OCI-M2 (cell line): ENCODE measurements around the gene ZNF283.
A peak's percentile ranks its signal among the peaks of the same experiment; 100 is the strongest.

Experiments used
- DNase-seq: peaks from one replicate; lab custom pipeline; 2025; ENCODE audit not compliant: unreplicated experiment; lab: John Stamatoyannopoulos, UW

Gene ZNF283

DNA sequence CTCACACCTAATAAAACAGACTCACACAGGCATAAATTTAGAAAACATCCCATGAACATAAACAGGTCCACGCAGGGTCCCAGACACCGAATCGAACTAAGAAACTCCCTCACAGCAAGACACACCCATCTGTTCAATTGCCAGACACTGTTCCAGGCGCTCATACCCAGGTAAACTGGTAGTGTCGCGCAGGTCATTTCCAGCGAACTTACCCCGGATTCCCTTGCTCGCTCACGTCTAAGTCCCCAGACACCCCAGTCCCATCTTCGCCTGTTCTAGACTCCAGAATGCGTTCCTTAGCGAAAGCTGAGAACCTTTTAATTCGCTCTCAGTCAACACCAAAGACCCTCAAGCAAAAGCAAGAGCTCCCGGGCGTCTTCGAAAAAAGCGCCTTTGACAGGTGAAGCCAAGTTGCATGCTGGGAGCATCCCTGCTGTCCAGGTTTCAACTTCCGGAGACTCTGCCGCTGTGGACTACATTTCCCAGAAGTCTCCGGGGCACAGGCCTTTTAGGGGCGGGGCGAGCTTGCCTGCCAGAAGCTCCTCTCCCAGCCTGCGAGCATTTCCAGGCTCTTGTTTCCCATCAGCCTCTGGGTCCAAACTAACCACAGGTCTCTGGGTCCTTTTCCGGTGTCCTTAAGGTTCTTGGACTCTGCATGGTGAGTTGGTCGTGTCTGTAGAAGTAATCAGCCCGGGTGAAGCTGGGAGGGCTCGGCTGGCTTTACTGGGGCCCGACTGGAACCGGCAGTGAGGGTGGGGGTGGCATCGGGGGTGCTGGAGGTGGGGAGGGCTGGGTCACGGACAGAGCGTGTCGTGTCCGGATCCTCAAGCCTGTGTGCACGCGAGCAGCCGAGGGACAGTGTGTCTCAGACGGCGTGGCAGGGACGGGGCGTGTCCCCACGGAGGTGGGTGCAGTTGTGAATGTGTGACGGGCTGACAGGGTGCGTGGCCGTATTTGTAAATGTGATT lies at the start of gene ZNF283:
ZNF283 (plus strand) TSS at position 535 of the 968 bp plus-strand sequence. CDS start 6,184 bp downstream, outside the sequence.
- DNase-seq, result peak; percentile 69

DNA sequence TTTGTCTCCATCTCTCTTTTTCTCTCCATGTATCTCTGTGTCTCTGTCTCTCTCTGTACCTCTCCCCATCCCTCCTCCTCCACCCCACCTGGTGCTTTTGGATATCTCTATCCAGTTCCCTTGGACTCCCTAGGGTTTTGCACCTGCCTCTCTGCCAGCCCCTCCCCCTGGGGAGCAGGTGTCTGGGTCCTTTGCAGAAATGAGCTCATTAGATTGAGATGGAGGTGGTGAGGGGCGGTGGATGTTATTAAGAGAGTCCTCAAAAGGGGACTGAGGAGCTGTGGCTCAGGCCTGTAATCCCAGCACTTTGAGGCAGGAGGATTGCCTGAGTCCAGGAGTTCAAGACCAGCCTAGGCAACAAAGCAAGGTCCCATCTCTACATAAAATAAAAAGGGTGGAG lies 48.5 kb upstream of the ZNF283 start:
- DNase-seq, result no peak

DNA sequence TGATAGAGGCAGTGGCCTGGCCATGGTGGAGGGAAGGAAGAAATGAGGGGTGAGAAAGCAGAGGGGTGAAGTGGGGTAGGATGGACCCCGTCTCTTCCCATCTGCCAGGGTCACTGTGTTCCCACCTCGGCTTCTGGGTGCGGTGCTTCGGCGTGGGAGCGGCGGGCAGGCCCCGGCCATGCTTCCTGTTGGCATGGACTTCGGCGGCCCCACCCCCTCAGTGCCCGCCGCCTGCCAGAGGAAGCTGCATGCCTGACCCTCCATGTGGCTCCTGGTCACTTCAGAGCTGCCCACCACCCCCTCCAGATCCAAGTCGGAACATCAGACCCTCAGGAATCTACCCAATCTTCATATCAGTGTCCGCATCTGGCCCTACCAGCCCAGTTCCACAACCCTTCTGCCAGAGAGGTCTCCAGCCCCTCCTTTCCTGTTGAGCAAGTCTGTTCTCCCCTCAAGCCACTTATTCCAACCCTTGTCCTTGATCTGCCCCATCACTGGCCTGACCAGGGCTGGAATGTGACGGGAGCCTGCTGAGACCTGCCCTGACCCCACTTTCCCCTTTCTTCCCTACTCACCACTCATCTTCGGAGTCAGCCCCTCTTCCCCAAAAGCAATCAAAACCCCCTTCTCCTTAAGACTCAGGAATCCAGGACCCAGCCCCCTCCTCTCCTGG lies 47.8 kb upstream of the ZNF283 start:
- no peak for DNase-seq

DNA sequence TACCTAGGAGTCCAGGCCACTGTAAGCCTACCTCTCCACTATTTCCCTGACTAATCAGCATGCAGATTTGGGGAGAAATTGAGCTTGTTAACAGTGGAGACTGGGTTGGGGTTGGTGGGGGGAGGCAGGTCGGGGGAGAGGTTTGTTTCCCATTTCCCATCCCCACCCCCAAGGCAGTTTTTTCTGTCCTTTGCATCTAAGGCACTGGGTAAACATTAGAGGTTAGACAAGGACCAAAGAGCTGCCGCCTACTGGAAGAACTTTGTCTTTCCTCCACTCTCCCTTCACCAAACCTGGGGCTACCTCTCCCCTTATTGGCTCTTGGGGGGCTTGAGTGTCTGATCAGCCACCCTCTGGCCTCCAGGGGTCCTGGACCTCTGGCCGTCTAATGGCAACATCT lies 47.3 kb upstream of the ZNF283 start:
- no peak for DNase-seq

DNA sequence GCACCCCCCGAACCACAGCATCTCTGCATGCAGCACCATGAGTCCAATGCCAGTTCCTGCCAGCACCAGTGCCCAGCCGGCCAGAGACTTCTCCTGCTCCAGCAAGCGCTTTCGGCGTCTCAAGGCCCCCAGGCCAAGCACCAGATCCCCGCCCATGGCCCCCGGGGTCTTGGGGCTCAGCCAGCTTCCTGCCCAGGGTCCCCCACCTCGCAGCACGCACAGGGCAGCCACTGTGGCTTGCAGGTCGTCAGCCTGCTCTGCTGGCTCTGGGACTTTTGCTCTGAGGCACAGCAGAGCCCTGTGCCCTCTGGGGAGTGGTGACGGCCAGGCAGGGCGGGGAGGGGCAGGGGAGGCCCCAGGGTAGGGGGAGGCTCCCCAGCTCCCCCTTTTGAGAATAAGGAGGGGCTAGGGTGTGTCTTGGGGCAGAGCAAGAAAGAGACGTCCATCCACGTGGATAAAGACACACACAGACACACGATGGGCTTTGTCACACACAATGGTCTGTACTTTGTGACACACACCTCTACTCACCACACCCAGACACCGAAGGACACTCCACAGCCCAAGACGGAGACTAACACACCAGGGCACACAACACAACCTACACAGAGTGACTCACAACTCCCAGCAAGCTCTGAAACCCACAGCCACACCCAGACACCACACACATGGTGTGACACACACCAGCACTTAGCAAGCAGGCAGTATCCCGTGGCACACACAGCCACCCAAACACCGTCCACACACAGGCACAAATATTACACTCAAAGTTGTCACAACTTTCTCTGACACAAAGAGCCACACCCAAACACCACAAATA lies 46.2 kb upstream of the ZNF283 start, which contains the start of gene KCNN4:
KCNN4 (minus strand) TSS at position 268 of the 820 bp plus-strand sequence; CDS start at position 156, 112 bp downstream.
- DNase-seq, result no peak

DNA sequence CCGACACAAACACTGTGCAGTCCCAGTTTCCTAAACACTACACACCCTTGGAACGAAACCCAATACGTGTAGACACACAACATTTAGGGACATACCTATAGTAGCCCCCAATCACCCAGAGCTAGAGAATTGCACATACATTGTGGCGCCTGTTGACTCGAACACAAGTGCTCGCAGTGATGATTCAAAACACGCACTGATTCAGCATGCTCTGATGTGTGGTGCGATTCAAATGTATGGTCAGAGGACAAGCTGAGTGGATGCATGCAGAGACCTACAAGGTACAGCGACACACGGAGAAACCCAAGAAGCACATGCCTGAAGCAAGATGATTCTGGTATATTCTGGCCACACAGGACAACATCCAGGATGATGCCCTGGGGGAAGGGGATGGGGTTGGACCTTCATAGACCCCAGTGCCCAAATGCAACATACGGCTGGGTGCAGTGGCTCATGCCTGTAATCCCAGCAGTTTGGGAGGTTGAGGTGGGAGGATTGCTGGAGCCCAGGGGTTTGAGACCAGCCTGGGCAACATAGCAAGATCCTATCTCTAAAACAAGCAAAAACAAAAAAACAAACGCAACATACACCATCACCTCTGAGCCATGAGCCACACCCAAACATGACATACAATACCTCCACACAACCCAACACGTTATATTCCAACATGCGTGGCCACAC lies 45.4 kb upstream of the ZNF283 start:
- no peak for DNase-seq

DNA sequence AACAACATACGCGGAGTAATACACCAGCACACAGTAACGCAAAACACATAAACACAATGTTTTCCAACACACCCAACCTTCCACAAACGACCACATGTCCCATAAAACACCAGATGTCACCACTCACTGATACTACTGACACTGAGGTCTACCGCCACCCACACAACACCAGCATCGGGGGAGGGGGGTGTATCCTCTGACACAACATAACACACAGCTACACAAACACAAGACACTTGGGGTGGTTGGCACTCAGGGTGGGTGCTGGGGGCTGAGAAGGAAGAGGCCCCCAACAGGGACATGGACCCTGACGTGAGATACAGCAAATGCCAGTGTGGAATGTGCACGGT lies 44.8 kb upstream of the ZNF283 start:
- DNase-seq, result no peak

DNA sequence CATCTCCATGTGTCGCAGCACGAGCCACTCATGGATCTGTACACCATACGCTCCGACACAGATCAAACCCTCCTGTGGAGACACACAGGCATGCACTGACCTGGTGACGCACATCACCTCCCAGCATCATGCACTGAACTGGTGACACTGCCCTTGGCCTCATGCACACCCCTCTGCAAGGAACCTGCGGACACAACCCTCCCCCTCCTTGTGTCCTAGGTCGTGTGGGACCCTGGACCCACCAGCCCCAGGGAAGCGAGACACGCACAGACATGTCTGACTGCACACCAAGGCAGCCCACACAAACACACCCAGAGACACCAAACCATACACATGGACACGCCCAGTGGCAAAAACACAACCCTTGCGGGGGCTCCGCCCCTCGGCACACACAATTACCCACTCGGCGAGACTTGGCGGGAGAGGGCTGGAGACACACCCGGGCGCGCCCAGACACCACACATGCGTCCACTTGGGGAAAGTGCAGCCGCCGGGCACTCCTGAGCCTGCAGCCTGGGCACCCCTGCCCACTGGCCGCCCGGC lies 44.4 kb upstream of the ZNF283 start:
- DNase-seq, result no peak

DNA sequence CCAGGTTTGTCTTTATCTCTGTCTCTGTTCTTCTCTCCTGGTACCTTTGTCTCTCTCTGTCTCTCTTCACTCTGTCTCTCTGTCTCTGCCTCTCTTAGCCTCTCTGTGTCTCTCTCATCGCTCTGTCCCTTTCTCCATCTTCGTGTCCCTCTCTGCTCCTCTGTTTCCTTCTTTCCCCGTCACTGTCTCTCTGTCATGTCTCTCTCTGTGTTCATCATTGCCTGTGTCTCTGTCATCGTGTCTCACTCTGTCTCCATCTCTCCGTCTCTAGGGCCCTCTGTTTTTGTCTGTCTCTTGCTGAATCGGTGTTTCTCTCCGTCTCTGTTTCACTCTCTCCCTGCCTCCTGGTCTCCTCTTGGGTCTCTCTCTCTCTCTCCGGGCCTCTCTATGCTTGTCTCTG lies 43.5 kb upstream of the ZNF283 start:
- DNase-seq, result no peak

DNA sequence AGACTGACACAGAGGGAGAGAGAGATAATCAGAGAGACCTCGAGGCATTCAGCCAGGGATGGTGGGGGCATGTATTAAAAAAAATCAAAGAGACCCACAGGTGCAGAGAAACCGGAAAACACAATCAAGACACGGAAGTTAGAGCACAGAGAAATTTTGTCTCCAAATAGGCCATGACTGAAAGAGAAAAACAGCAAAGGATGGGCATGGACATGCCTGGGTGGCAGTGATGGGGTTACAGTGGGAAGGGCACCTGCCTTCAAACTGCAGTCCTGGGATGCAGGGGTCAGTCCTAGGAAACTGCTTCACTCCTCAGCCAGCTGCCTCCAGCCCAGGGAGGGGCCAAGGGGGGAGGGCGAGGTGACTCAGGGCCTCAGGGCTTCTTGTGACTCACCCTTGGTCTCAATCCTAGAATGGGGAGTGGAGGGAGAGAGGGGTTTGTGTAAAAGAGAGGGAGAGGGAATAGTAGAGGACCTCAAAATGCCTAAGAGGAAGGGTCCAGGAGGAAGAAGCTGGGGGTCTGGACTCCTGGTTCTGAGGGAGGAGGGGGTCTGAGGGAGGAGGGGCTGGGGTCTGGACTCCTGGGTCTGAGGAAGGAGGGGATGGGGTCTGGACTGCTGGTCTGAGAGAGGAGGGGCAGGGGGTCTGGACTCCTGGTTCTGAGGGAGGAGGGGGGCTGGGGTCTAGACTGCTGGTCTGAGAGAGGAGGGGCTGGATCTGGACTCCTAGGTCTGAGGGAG lies 42.7 kb upstream of the ZNF283 start:
- DNase-seq, result no peak

DNA sequence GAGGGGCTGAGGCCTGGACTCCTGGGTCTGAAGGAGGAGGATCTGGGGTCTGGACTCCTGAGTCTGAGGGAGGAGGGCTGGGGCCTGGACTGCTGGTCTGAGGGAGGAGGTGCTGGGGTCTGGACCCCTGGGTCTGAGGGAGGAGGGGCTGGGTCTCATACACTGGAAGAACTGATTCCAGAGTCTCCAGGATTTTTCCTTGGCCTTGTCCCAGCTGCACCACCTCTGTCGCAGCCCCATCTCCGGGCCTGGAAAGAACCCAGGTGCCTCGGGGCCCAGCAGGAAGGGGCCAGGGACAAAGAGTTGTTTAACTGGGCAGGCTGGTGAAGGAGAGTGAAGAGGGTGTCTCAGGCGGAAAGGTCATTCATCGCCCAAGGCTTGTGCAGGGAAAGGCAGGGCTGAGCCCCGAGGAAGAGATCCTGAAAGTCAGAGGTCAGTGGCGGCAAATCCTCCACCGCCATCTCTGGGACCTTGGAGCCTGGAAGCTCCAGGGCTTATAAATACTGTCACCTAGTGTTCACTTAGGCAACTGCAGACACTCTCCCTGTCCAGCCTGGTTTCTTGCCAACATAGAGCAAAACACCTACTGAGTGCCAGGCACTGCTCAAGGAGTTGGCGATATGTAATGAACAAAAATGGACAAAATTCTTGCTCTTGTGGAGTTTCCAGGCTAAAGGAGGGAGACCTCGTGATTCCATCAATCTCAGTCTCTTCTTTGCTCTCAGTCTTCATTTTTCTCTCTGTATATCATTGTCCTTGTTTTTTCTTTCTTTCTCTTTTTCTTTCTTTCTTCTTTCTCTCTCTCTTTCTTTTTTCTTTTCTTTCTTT lies 41.9 kb upstream of the ZNF283 start:
- peak; percentile 70 for DNase-seq

DNA sequence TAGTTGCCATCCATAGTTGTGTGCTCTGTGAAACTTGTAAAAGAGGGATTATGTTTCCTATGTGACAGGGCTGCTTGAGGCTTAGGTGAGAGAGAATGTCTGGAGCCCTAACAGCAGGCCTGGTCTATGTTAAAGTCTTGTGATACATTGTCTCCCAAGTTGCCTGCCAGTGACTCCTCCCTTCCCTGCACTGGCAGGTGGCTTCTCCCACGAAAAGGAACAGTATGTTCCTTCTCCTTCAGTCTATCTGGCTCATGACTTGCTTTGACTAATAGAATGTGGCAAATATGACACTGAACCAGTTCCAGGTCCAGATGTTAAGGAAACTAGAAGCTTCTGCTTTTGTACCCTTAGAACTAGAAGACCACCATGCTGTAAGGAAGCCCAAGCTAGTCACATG lies 40.5 kb upstream of the ZNF283 start:
- DNase-seq, result no peak

DNA sequence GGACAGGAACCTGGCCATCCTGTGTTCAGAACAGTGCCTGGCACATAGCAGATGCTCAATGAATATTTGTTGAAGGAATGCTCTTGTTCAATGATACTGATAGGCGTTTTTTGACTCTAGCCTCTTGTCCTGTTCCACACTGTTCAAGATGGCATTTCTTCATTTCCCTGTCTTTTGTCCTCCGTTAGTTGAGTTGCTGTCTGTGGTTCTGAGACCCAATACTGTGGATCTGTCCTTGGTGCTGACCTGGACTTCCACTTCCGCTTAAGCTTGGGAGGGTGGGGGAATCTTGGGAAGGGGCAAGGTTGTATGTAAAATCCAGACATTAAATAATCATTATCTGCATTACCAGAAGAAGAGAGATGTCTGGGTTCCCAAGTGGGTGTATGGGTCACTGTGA lies 38.1 kb upstream of the ZNF283 start:
- DNase-seq, result no peak

DNA sequence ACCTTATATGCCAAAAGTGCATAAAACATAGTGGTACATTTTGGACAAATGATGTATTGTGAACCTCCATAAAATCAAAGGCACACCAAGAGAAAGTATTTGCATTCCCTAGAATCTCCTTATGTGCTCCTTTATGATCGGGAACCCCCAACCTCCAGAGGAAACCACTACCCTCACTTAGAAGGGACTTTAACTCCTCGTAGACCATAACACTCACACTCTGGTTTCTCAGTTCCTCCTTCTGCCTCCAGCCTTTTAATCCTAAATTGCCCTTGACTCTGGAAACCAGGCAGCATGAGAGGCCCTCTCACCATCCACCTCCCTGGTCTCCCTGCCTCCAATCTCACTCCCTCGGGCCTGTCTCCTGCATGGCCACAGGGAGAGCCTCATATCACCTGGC lies 36.5 kb upstream of the ZNF283 start:
- DNase-seq, result no peak

DNA sequence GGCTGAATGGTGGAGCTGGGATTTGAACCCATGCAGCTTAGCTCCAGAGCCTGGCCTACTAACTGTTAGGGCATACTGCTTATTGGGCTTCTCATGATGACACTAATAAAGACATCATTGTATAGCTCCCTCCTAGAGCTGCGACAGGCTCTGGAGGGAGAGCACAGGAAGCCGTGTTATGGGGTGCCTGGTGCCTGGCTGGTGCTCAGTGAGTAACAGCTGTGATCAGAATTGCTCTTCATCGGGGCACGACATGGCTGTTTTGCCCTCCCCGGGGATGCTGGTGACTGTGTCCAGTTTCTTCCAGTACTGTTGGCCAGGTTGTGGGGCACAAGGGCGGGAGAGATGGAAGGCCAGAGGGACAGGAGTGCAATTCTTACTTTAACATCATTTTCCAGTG lies 30.0 kb upstream of the ZNF283 start:
- DNase-seq, result no peak

DNA sequence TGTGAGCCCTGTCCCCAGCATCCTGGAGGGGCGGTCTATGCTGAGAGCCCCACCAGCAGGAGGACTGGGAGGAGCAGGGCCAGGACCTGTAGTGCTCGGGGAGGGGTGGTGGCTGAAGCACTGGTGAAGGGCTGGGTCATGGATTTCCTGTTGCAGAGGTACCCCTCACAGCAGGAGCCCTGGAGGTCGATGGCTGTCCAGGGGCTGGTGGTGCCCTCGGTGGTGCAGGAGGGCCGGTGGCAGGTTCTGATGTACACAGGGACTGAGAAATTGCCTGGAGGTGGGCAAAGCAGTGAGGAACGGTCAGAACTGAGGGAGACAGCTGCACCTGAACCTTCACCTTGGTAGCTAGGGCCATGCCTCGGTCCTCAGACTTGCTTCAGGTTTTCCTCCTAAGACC lies 29.6 kb upstream of the ZNF283 start:
- DNase-seq, result no peak

DNA sequence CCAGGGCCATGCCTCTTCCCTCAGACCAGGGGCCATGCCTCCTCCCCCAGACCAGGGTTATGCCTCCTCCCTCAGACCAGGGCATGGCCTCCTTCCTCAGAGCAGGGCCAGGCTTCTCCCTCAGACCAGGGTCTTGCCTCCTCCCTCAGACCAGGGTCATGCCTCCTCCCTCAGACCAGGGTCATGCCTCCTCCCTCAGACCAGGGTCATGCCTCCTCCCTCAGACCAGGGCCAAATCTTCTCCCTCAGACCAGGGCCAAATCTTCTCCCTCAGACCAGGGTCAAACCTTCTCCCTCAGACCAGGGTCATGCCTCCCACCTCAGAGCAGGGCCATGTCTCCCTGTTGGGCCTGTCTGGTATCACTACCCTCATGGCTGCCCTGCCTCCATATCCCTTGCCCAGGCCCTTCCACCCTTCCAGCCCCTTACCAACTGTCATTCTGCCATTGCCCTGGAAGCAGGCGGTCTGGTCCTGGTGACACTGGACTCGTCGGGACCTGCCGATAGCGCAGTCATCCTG lies 29.0 kb upstream of the ZNF283 start:
- no peak for DNase-seq

DNA sequence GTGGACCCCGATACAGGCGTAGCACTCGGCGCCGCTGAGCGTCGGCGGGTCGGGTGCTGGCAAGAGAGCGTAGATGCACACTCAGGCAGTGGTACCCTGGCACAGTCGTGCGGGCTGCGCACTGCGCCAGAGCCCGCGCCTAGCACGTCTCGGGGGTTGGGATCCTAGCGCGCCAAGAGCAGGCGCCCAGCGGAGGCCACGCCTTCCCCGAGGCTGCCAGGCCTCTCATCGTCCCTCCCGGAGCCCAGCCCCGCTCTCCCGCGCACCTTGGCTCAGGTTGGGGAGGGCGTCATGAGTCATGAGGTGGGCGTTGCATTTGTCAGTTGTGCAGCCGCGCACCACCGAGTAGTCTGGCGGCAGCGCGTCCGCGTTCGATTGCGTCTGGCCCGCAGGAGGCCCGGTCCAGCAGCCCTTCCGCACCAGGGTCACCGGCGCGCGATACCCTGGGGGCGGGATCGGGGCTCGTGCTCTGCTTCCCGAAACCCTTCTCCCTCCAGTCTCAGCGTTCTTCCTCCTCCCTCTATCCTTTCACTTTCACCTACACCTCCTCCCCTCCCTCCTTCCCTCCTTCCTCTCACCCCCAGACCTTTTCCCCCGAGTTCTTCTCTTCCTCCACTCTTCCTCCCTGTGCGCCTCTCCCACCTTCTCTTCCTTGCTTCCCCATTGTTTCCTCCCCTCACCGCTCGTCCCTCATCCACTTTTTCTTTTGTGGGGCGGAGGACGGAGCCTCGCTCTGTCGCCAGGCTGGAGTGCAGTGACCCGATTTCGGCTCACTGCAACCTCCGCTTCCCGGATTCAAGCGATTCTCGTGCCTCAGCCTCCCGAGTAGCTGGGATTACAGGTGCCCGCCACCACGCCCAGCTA lies 28.3 kb upstream of the ZNF283 start:
- DNase-seq, result no peak
